SK-N-SH treated with all-trans-retinoic acid at 6 μM for 48 hours (cell line): ENCODE data around the gene SUPT3H.

Source experiments
- ATAC-seq: fragments of 200-7000 bp; cut with Tn5 transposase; 3 replicates; pipeline ENCODE4 v1.9.1; 2020; ENCODE audit warnings: mild to moderate bottlenecking, moderate library complexity
- ARNTL ChIP-seq: fragments of 450-650 bp; formaldehyde crosslinking; IDR thresholded peaks from 2 replicates; pipeline ENCODE4 v1.5.0; 2020; ENCODE audit warnings: low read depth, mild to moderate bottlenecking, moderate library complexity, borderline replicate concordance
- BACH2 ChIP-seq: fragments of 250-450 bp; sonication (Bioruptor Pico); IDR thresholded peaks from 2 replicates; pipeline ENCODE4 v1.9.0; 2021; ENCODE audit warnings: mild to moderate bottlenecking, borderline replicate concordance
- CSRNP3 ChIP-seq: fragments of 250-450 bp; sonication (Bioruptor Pico); IDR thresholded peaks from 2 replicates; pipeline ENCODE4 v1.5.1; 2021; ENCODE audit warnings: mild to moderate bottlenecking, moderate library complexity
- ESRRG ChIP-seq: fragments of 250-450 bp; sonication (Bioruptor Pico); IDR thresholded peaks from 2 replicates; pipeline ENCODE4 v1.6.1; 2021; ENCODE audit warnings: mild to moderate bottlenecking
- GLIS3 ChIP-seq: fragments of 250-450 bp; sonication (Bioruptor Pico); IDR thresholded peaks from 2 replicates; pipeline ENCODE4 v1.5.0; 2020; ENCODE audit warnings: mild to moderate bottlenecking, moderate library complexity
- ISL1 ChIP-seq: fragments of 250-450 bp; sonication (Bioruptor Pico); IDR thresholded peaks from 2 replicates; pipeline ENCODE4 v2.1.2; 2022; ENCODE audit warnings: mild to moderate bottlenecking, moderate library complexity
- OSR1 ChIP-seq: fragments of 250-450 bp; sonication (Bioruptor Pico); IDR thresholded peaks from 2 replicates; pipeline ENCODE4 v1.8.0; 2022; ENCODE audit warnings: moderate library complexity, mild to moderate bottlenecking, inconsistent platforms
- PATZ1 ChIP-seq: fragments of 250-450 bp; sonication (Bioruptor Pico); IDR thresholded peaks from 2 replicates; pipeline ENCODE4 v1.8.0; 2020; ENCODE audit warnings: mild to moderate bottlenecking, moderate library complexity, borderline replicate concordance
- POU6F1 ChIP-seq: fragments of 250-450 bp; sonication (Bioruptor Pico); IDR thresholded peaks from 2 replicates; pipeline ENCODE4 v1.8.0; 2021; ENCODE audit warnings: low read depth, mild to moderate bottlenecking, moderate library complexity, borderline replicate concordance
- PPARA ChIP-seq: fragments of 250-450 bp; sonication (Bioruptor Pico); IDR thresholded peaks from 2 replicates; pipeline ENCODE4 v1.5.0; 2020; ENCODE audit warnings: mild to moderate bottlenecking, borderline replicate concordance
- RARB ChIP-seq: fragments of 250-450 bp; sonication (Bioruptor Pico); IDR thresholded peaks from 2 replicates; pipeline ENCODE4 v1.8.0; 2021; ENCODE audit warnings: mild to moderate bottlenecking, moderate library complexity
- TCF4 ChIP-seq: fragments of 250-450 bp; sonication (Bioruptor Pico); IDR thresholded peaks from 2 replicates; pipeline ENCODE4 v1.8.0; 2021; ENCODE audit warnings: mild to moderate bottlenecking, moderate library complexity, borderline replicate concordance
- ZC3H10 ChIP-seq: fragments of 250-450 bp; sonication (Bioruptor Pico); IDR thresholded peaks from 2 replicates; pipeline ENCODE4 v1.5.1; 2021; ENCODE audit warnings: mild to moderate bottlenecking, moderate library complexity
- ZFP3 ChIP-seq: fragments of 250-450 bp; sonication (Bioruptor Pico); IDR thresholded peaks from 2 replicates; pipeline ENCODE4 v1.5.0; 2020; ENCODE audit warnings: mild to moderate bottlenecking, moderate library complexity
- ZFP30 ChIP-seq: fragments of 450-650 bp; formaldehyde crosslinking; IDR thresholded peaks from 2 replicates; pipeline ENCODE4 v1.5.0; 2022; ENCODE audit warnings: mild to moderate bottlenecking, moderate library complexity
- ZNF565 ChIP-seq: fragments of 450-650 bp; formaldehyde crosslinking; conservative IDR thresholded peaks from 2 replicates; pipeline ENCODE4 v1.5.0; 2020; ENCODE audit warnings: low read depth, mild to moderate bottlenecking, moderate library complexity
- ZNF70 ChIP-seq: fragments of 450-650 bp; formaldehyde crosslinking; IDR thresholded peaks from 2 replicates; pipeline ENCODE4 v1.5.0; 2020; ENCODE audit warnings: mild to moderate bottlenecking, moderate library complexity
- ZNF8 ChIP-seq: fragments of 450-650 bp; formaldehyde crosslinking; IDR thresholded peaks from 2 replicates; pipeline ENCODE4 v1.5.0; 2020; ENCODE audit warnings: mild to moderate bottlenecking, moderate library complexity
- TF ChIP-seq, protein P1 (sequence below): fragments of 250-450 bp; sonication (Bioruptor Pico); IDR thresholded peaks from 2 replicates; pipeline ENCODE4 v1.5.1; 2020; ENCODE audit warnings: low read depth, mild to moderate bottlenecking, moderate library complexity
- TF ChIP-seq, protein P2 (sequence below): fragments of 250-450 bp; sonication (Bioruptor Pico); IDR thresholded peaks from 2 replicates; pipeline ENCODE4 v1.5.0; 2020; ENCODE audit warnings: mild to moderate bottlenecking, moderate library complexity

SUPT3H gene

GRCh38 chr6:44788387-44788981 is 589.2 kb downstream of the SUPT3H start:
- TF ChIP-seq GLIS3 (no peak), ESRRG (no peak), RARB (CRISPR knock-in tag) (no peak), OSR1 (CRISPR knock-in tag) (no peak), CSRNP3 (no peak), ARNTL (CRISPR knock-in tag) (no peak)
- ATAC-seq = no peak

- TF ChIP-seq, protein P1, sequence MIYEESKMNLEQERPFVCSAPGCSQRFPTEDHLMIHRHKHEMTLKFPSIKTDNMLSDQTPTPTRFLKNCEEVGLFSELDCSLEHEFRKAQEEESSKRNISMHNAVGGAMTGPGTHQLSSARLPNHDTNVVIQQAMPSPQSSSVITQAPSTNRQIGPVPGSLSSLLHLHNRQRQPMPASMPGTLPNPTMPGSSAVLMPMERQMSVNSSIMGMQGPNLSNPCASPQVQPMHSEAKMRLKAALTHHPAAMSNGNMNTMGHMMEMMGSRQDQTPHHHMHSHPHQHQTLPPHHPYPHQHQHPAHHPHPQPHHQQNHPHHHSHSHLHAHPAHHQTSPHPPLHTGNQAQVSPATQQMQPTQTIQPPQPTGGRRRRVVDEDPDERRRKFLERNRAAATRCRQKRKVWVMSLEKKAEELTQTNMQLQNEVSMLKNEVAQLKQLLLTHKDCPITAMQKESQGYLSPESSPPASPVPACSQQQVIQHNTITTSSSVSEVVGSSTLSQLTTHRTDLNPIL = no peak
- TF ChIP-seq CSRNP3 (no peak), RARB (CRISPR knock-in tag) (no peak), ZNF8 (CRISPR knock-in tag) (no peak), ZNF565 (no peak), ESRRG (no peak), ARNTL (CRISPR knock-in tag) (no peak), ZFP3 (CRISPR knock-in tag) (no peak), ZC3H10 (no peak), OSR1 (CRISPR knock-in tag) (no peak), GLIS3 (no peak), ZFP30 (no peak), PPARA (CRISPR knock-in tag) (no peak), BACH2 (CRISPR knock-in tag) (no peak)
Measured at GRCh38 chr6:44787254-44787834, 590.4 kb downstream of the SUPT3H start.

GRCh38 chr6:44785130-44785529 is 592.6 kb downstream of the SUPT3H start:
- no peak for TF ChIP-seq ZFP3 (CRISPR knock-in tag)
- TF ChIP-seq PPARA (CRISPR knock-in tag) = no peak
- TF ChIP-seq ESRRG = no peak
- TF ChIP-seq, protein P1 = no peak
- no peak for TF ChIP-seq POU6F1
- no peak for TF ChIP-seq TCF4 (CRISPR knock-in tag)
- TF ChIP-seq ARNTL (CRISPR knock-in tag) = no peak
- no peak for TF ChIP-seq ISL1 (CRISPR knock-in tag)
- no peak for TF ChIP-seq CSRNP3
- TF ChIP-seq ZNF70 = no peak
- TF ChIP-seq, protein P2, sequence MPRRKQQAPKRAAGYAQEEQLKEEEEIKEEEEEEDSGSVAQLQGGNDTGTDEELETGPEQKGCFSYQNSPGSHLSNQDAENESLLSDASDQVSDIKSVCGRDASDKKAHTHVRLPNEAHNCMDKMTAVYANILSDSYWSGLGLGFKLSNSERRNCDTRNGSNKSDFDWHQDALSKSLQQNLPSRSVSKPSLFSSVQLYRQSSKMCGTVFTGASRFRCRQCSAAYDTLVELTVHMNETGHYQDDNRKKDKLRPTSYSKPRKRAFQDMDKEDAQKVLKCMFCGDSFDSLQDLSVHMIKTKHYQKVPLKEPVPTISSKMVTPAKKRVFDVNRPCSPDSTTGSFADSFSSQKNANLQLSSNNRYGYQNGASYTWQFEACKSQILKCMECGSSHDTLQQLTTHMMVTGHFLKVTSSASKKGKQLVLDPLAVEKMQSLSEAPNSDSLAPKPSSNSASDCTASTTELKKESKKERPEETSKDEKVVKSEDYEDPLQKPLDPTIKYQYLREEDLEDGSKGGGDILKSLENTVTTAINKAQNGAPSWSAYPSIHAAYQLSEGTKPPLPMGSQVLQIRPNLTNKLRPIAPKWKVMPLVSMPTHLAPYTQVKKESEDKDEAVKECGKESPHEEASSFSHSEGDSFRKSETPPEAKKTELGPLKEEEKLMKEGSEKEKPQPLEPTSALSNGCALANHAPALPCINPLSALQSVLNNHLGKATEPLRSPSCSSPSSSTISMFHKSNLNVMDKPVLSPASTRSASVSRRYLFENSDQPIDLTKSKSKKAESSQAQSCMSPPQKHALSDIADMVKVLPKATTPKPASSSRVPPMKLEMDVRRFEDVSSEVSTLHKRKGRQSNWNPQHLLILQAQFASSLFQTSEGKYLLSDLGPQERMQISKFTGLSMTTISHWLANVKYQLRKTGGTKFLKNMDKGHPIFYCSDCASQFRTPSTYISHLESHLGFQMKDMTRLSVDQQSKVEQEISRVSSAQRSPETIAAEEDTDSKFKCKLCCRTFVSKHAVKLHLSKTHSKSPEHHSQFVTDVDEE (CRISPR knock-in tag) = no peak
- TF ChIP-seq RARB (CRISPR knock-in tag) = no peak
- TF ChIP-seq OSR1 (CRISPR knock-in tag) = no peak
- TF ChIP-seq PATZ1 = no peak
- TF ChIP-seq ZC3H10 = no peak
- no peak for TF ChIP-seq GLIS3
- ATAC-seq = no peak

More at GRCh38 chr6:44787254-44787834, 590.4 kb downstream of the SUPT3H start:
- ATAC-seq = no peak
